HepG2 (cell line): ENCODE data around the gene EEF1A2.

Experiments used
- ATRX ChIP-seq: sonication (generic); formaldehyde crosslinking; IDR thresholded peaks from 2 replicates; pipeline ENCODE4 v1.4.0; 2020; ENCODE audit warnings: missing genetic modification reagents, borderline replicate concordance
- CEBPB ChIP-seq: IDR thresholded peaks from 2 replicates; pipeline ENCODE4 v1.6.1; 2011; ENCODE audit warnings: low read depth, low read length, improper control_type of control experiment, borderline replicate concordance
- DPF2 ChIP-seq: sonication (generic); formaldehyde crosslinking; IDR thresholded peaks from 2 replicates; pipeline ENCODE4 v1.4.0; 2020; ENCODE audit warnings: mild to moderate bottlenecking, low read depth, missing genetic modification reagents, borderline replicate concordance
- KLF6 ChIP-seq: IDR thresholded peaks from 2 replicates; pipeline ENCODE4 v1.8.0; 2016; ENCODE audit warnings: missing biosample characterization, missing genetic modification reagents
- MAFK ChIP-seq, 2 experiments: IDR thresholded peaks in 1 of 2; conservative IDR thresholded peaks in 1 of 2; 2 replicates each; pipeline ENCODE4 v1.6.1; 2011; ENCODE audit warnings: improper control_type of control experiment in 2 of 2, low read length in 2 of 2
- MED1 ChIP-seq: sonication (generic); formaldehyde crosslinking; IDR thresholded peaks from 2 replicates; pipeline ENCODE4 v1.4.0; 2020; ENCODE audit warnings: missing genetic modification reagents
- NFE2L1 ChIP-seq: sonication (generic); formaldehyde crosslinking; IDR thresholded peaks from 2 replicates; pipeline ENCODE4 v1.4.0; 2020; ENCODE audit warnings: missing genetic modification reagents, mild to moderate bottlenecking, borderline replicate concordance
- TCF7L2 ChIP-seq: IDR thresholded peaks from 2 replicates; pipeline ENCODE4 v1.6.1; 2011; ENCODE audit warnings: mild to moderate bottlenecking, low read depth, low read length, moderate library complexity
- ZSCAN20 ChIP-seq: sonication (generic); formaldehyde crosslinking; IDR thresholded peaks from 2 replicates; pipeline ENCODE4 v1.4.0; 2020; ENCODE audit warnings: missing genetic modification reagents, mild to moderate bottlenecking, borderline replicate concordance
- TF ChIP-seq, protein P1 (sequence below): sonication (generic); formaldehyde crosslinking; IDR thresholded peaks from 2 replicates; pipeline ENCODE4 v1.5.0; 2020; ENCODE audit warnings: mild to moderate bottlenecking, missing genetic modification reagents, moderate library complexity
- TF ChIP-seq, protein P2 (sequence below): sonication (generic); formaldehyde crosslinking; IDR thresholded peaks from 2 replicates; pipeline ENCODE4 v1.4.0; 2020; ENCODE audit warnings: missing genetic modification reagents

DNA sequence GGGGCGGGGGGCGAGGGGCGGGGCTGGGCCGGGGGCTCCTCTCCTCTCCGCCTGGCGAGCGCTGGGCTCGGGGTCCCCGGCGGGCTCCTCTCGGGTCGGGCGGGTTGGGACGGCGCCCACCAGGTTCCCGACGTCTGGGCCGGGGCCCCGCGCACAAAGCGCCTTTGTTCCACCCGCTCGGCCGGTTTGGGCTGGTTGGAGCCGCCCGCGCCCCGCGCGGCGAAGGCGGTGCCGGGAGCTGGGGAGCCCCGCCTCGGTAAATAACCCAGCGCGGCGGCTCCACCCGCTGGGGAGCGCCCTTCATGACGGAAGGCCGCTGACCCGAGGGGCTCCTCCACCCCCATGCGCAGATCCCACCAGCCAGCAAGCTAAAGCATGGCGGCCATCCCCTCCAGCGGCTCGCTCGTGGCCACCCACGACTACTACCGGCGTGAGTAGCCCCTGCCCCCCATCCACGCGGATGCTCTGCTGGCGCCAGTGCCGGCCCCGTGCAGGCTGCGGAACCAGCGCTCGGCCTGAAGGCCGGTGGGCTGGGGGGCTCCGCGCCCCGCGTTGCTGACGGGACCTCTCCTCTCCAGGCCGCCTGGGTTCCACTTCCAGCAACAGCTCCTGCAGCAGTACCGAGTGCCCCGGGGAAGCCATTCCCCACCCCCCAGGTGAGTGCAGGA is 22.2 kb upstream of the EEF1A2 start:
- 0 out of 2 replicates have a peak, but pooled peaks have one; percentile 58 for TF ChIP-seq NFE2L1 (CRISPR knock-in tag)
- TF ChIP-seq, protein P1, sequence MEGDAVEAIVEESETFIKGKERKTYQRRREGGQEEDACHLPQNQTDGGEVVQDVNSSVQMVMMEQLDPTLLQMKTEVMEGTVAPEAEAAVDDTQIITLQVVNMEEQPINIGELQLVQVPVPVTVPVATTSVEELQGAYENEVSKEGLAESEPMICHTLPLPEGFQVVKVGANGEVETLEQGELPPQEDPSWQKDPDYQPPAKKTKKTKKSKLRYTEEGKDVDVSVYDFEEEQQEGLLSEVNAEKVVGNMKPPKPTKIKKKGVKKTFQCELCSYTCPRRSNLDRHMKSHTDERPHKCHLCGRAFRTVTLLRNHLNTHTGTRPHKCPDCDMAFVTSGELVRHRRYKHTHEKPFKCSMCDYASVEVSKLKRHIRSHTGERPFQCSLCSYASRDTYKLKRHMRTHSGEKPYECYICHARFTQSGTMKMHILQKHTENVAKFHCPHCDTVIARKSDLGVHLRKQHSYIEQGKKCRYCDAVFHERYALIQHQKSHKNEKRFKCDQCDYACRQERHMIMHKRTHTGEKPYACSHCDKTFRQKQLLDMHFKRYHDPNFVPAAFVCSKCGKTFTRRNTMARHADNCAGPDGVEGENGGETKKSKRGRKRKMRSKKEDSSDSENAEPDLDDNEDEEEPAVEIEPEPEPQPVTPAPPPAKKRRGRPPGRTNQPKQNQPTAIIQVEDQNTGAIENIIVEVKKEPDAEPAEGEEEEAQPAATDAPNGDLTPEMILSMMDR (CRISPR knock-in tag) = no peak; the same call in 1 of the 2 replicates
- TF ChIP-seq, protein P2, sequence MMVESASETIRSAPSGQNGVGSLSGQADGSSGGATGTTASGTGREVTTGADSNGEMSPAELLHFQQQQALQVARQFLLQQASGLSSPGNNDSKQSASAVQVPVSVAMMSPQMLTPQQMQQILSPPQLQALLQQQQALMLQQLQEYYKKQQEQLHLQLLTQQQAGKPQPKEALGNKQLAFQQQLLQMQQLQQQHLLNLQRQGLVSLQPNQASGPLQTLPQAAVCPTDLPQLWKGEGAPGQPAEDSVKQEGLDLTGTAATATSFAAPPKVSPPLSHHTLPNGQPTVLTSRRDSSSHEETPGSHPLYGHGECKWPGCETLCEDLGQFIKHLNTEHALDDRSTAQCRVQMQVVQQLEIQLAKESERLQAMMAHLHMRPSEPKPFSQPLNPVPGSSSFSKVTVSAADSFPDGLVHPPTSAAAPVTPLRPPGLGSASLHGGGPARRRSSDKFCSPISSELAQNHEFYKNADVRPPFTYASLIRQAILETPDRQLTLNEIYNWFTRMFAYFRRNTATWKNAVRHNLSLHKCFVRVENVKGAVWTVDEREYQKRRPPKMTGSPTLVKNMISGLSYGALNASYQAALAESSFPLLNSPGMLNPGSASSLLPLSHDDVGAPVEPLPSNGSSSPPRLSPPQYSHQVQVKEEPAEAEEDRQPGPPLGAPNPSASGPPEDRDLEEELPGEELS (CRISPR knock-in tag) = no peak; the same call in 1 of the 2 replicates
- TF ChIP-seq ATRX = no peak
- TF ChIP-seq MAFK (conservative IDR thresholded peaks at IDR 0.05 in 1 of 2, IDR thresholded peaks at IDR 0.05 in 1 of 2; ENCODE audit: low read length in 2 of 2) = no peak
- TF ChIP-seq TCF7L2 = no peak
- TF ChIP-seq KLF6 (CRISPR knock-in tag) = 0 out of 2 replicates have a peak, but pooled peaks have one; percentile 25
- no peak for TF ChIP-seq MED1 (CRISPR knock-in tag)
- no peak for TF ChIP-seq DPF2
- no peak for TF ChIP-seq ZSCAN20 (CRISPR knock-in tag)
- TF ChIP-seq CEBPB = no peak
